Right renal cortex interstitium (tissue), 3 donors: ENCODE data around the gene C3orf20. TPM values are rescaled to one million over a fixed set of nuclear protein-coding genes. Genes with fewer than 3 reads are reported as not detected.

ENCODE experiments used
- DNase-seq, 3 donors: peaks; one replicate each; pipeline ENCODE4 v3.0.0-alpha.2; 2013; ENCODE audit warnings: low read depth in 3 of 3, low spot score in 2 of 3
- polyA plus RNA-seq, 3 donors: library from polyadenylated mRNA; unstranded; fragments of 120-200 nt; gene quantifications; one replicate each; pipeline ENCODE4 v1.2.1, GENCODE V29; 2013; ENCODE audit not compliant: insufficient read length in 3 of 3

The C3orf20 gene
- polyA plus RNA-seq, 3 donors: 0.15 to 0.38 (median 0.32) TPM

DNA sequence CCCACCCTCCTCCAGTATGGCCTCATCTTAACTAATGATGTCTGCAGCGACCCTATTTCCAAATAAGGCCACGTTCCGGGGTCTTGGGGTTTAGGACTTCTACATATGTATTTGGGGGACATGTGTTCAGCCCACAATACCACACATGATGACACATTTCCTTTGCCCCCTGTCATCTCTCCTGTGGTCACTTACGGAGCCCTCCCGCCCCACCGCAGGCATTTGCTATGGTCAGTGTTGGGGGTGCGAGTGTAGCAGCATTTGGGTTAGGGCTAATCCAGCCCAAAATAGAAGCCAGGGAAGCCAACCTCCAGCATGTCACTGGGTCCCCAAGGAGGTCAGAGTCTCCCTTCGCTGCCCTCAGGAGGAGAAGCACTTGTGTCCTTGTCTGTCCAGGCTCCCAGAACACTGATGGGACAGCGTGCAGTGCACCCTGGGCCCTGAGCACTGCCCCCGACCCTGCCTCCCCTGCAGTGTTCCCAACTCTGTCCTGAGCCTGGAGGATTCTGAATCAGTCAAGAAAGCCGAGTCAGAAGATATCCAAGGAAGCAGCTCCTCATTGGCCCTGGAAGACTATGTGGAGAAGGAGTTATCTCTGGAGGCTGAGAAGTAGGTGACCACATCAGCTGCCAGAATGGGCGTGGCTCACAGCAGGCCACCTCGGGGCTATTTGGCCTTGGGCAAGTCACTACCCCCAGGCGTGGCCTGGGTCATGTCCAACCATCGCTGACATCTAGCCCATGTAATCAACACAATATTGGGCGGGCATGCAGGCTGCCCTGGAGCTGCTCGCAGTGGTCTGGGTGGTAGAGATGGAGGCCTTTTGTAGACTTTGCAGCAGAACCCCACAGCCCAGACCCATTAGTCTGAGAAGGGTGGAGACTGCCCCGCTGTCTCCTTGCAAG, 96.9 kb downstream of the C3orf20 start:
- no peak for DNase-seq

DNA sequence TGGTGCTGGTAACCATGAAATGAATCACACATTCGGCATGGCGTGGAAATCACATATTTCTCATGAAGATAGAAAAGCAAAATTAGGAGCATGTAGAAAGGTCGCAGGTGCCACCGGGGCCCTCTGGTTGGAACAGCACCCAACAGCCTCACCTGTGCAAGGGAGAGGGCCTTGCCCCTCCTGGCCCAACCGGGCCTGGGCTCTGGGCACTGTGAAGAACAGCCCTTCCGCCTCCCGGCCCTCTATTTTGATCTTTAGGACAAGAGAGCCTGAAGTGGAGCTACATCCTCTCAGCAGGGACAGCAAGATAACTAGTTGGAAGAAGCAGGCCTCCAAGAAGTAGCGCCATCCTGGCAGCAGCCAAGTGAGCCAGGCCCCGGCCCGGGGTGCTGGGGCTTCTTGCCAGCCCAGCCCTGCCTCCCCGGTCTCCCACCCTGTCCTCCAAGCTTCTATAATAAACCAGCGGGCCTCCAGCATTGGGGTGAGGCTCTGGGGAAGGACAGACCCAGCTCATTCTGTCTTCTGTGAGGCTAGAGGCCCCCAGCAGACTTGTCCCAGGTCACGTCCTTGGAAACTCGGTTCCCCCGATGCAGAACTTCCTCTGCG, 97.7 kb downstream of the C3orf20 start:
- DNase-seq: no peak

DNA sequence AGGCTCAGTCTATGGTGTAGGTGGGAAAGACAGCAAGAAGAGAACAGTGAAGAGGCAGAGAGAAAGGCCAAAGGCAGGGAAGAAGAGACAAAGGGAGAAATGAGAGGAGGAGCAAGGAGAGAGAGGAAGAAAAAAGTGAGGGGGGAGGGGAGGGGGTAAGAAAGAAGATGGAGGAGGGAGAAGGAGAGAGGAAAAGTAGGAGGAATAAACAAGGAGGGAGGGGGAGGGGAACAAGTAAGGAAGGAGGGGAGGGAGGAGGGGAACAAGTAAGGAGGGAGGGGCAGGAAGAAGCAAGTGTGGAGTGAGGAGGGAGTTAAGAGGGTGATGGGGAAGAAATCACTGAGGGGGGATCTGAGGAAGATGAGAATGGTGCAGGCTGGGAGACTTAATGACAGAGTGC, 98.3 kb downstream of the C3orf20 start:
- DNase-seq: no peak

DNA sequence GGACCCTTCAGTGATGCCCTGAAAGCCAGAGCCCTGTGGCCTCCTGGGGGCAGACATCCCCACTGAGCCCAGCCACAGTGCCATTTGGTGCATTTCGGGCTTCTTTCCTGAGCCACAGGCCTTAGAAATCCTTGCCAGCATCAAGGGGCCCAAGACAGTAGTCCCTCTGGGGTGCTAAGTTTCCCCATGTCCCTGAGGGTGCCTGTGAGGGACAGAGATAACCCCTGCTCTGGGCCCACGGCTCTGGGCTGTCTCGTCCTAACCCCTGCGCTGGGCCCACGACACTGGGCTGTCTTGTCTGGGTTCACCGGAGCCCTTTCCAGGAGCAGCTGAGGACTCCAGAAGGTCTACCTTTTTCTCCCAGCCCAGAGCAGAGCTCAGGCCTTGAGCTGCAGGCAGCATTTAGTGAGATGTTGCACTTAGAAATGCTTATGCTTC, 98.8 kb downstream of the C3orf20 start:
- DNase-seq: no peak

DNA sequence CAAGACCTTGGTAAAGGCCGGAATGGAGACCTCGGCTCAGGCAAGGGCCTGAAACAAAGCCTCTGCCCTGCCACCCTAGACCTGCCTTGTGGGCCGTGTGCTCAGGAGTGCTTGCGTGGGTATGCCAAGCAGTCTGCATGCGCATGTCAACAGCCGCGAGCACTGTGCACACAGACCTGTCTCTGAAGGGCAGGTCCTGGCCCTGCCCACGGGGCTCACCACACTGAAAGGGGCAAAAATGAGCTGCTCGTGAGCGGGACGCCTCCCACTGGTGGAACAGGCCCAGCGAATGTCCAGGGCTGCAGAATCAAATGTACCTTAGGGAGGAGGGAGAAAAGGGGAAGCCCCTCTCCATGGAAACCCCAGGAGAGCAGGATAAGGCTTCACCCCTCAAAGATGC, 99.5 kb downstream of the C3orf20 start:
- no peak for DNase-seq

DNA sequence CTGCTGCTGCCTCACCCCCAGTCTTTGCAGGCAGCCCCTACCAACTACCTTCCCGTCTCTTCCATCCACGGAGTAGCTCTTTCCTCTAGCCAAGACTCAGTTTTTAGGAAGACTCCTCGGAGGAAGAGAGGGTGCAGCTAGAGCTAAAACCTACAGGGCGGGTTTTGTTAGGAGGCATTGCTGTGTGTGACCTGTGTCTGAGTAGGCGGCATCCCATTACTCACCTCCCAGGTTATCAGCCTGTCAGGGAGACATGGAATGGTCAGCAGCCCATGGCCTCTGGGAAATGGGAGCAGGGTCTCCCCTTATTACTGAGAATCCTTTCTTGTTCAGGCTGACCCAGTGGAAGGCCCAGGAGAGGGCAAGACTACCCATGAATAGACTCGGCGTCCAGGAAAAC, 100.1 kb downstream of the C3orf20 start:
- DNase-seq: no peak

GRCh38 chr3:14775563-14775962, 100.6 kb downstream of the C3orf20 start:
- DNase-seq: no peak

GRCh38 chr3:14779069-14779685, 104.2 kb downstream of the C3orf20 start:
- no peak for DNase-seq

- no peak for DNase-seq
These were observed 106.1 kb downstream of the C3orf20 start for GRCh38 chr3:14780927-14781507.

GRCh38 chr3:14783480-14784086, 108.6 kb downstream of the C3orf20 start:
- DNase-seq: no peak

DNA sequence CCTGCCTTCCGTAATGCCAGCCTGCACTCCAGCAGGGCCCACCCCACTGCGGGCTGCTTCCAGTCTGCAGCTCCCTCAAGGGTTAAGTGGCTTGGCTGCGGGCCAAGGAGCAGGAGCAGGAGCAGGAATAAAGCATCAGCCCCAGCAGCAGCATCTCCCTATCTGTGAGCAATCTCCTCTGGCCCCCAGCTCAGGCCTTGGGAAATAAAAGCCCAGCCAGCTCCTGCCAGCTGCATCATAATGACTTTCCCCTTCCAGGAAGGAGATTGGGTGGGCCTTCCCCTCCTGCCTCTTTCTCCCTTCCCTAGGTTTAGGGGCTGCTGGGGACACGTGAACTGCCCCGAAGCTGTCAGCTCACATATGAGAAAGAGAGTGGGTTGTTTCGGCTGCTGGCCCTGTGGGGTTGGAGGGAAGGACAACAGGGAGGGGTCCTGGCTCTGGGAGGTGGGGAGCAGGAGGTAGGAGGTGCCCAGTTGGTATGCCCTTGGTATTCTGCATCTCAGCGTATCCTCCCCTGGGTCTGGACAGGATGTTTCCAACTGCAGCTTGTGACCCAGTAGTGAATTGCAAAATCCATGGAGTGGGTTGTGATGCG, 109.2 kb downstream of the C3orf20 start:
- no peak for DNase-seq

- no peak for DNase-seq
These were observed 110.5 kb downstream of the C3orf20 start for GRCh38 chr3:14785207-14786155.

DNA sequence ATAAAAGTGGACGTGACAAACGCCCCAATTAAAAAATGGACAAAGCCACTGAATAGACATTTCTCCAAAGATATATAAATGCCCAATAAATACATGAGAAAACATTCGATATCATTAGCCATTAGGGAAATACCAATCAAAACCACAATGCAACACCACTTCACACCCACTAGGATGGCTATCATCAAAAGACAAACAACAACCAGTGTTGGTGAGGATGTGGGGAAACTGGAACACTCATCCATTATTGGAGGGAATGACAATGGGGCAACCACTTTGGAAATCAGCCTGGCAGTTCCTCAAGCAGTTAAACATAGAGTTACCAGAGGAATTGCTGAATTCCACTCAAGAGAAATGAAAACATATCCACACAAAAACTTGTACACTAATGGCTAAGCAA, 111.4 kb downstream of the C3orf20 start:
- no peak for DNase-seq

GRCh38 chr3:14787630-14788029, 112.7 kb downstream of the C3orf20 start:
- DNase-seq: no peak

DNA sequence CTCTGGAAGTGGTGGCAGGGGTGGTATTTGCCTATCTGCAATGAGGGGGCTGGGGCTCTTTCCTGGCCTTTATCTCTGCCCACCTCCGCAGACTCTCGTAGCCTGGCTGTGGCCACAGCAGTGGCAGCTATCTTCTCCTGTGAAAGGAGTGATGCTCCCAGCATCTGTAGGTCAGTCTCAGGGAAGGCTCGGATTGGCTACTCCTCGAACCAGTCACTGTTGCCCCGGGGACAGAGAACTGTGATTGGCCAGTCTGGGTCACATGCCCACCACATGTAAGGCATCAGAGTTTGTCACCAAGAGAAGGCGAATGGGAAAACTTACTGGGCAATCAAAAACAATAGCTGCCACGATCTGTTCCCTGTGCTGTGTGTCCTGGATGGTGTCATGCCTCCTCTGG, 113.7 kb downstream of the C3orf20 start:
- no peak for DNase-seq

DNA sequence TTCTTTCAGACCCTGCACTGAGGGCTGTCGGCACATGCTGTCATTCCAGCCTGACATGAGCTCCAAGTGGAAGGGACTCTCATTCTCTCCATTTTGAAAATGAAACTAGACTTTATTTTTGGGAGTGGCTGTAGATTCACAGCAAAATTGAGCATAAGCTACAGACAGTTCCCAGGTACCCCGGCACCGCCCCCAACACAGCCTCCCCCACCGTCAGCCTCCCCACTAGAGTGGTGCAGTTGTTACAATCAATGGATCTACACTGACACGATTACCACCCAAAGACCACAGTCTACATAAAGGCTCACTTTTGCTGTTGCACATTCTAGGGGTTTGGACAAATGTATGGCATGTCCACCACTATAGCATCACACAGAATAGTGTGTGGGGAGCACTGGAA, 114.3 kb downstream of the C3orf20 start:
- DNase-seq: no peak

- no peak for DNase-seq
These were observed 114.8 kb downstream of the C3orf20 start for GRCh38 chr3:14789640-14790285.

DNA sequence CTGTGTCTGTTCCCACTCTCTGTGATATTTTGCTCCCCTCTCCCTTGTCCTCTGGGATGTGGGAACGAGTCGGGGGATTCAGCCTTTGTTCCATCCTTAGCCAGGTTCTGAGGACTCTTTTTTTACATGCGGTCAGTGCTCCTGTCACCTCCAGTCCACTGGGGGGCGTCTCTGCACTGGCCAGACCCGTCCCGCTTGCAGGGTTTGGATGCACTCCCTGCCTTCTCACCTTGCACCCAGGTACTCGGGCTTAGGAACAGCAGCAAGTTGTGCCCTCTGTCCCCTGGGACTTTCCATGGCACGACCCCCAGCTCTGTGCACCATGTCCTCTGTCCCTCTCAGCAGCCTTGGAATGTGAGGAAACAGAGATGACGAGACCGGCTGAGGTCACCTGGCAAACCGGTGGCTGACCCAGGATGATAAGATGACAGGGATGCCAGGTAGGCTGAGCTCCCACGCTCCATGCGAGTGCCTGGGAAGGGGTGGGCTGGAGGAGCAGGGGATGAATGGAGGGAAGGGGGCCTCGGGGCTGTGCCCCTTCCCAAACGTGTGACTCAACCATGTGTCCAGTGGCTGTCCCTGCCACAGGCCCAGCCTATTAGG, 116.5 kb downstream of the C3orf20 start:
- no peak for DNase-seq
